Right lobe of liver (tissue), 6 donors: ENCODE results near the gene SSPN. TPM values are rescaled to one million over a fixed set of nuclear protein-coding genes. Genes with fewer than 3 reads are reported as not detected.

ENCODE experiments used
- ATAC-seq, 4 donors: fragments of 200-7000 bp; cut with Tn5 transposase; one replicate each; pipeline ENCODE4 v1.9.1; 2020; ENCODE audit warnings: mild to moderate bottlenecking in 4 of 4, moderate library complexity in 4 of 4
- DNase-seq, 3 donors: peaks; one replicate each; pipeline ENCODE4 v3.0.0-alpha.2; 2020
- H3K27ac ChIP-seq, 3 donors: fragments of 200-600 bp; one replicate each; pipeline ENCODE4 v1.8.0; 2022
- H3K27me3 ChIP-seq, 2 donors: fragments of 200-600 bp; one replicate each; pipeline ENCODE4 v1.8.0; 2022
- H3K36me3 ChIP-seq, 4 donors: fragments of 200-600 bp; sonication (generic) in 1 of 4; one replicate each; pipeline versions ENCODE4 v1.5.1 to v1.8.0; 2017 to 2022; ENCODE audit warnings: control low read depth in 1 of 4
- H3K4me1 ChIP-seq, 4 donors: fragments of 200-600 bp; sonication (generic) in 1 of 4; one replicate each; pipeline versions ENCODE4 v1.5.1 to v1.8.0; 2017 to 2022; ENCODE audit warnings: control low read depth in 1 of 4
- H3K4me3 ChIP-seq, 3 donors: fragments of 200-600 bp; one replicate each; pipeline ENCODE4 v1.8.0; 2022
- H3K9me3 ChIP-seq, 4 donors: fragments of 200-600 bp; sonication (generic) in 1 of 4; one replicate each; pipeline versions ENCODE4 v1.5.1 to v1.8.0; 2017 to 2022; ENCODE audit warnings: control low read depth in 1 of 4
- CTCF ChIP-seq, 4 donors: fragments of 200-600 bp in 3 of 4; fragments of 450-650 bp in 1 of 4; IDR thresholded peaks; one replicate each; pipeline versions ENCODE4 v1.5.1 to v1.8.0; 2016 to 2022; ENCODE audit warnings: antibody characterized with exemption in 4 of 4, mild to moderate bottlenecking in 2 of 4
- POLR2A ChIP-seq: fragments of 450-650 bp; IDR thresholded peaks from one replicate; pipeline ENCODE4 v1.6.1; 2017; ENCODE audit warnings: antibody characterized with exemption, mild to moderate bottlenecking
- WGBS: methylation state at CpG from one replicate; pipeline ENCODE4 v1.1.6; 2018; ENCODE audit warnings: low coverage, low lambda C conversion rate; ENCODE audit not compliant: insufficient coverage; ENCODE audit errors: missing lambda C conversion rate; 5-methylcytosine and 5-hydroxymethylcytosine counted together
- intact Hi-C, 2 donors: fragments of 100-400 bp; cut with DNase I; formaldehyde crosslinking; loops; one replicate each; pipeline versions ENCODE4 v1.11.2 to v1.14.1; 2022
- total RNA-seq, 6 experiments: library from RNA; depleted of rRNA in 2 of 6; stranded (reverse); fragments of >200 nt in 2 of 6; fragmentation: NEBNext Ultra II Directional in 3 of 6; extraction: Animal tissue kit (Norgen Biotek cat#: 25700) in 3 of 6; gene quantifications; one replicate each; pipeline versions ENCODE4 v1.1.0 to v1.2.4, GENCODE V29; 2016 to 2023
- donor health status: DM: no; HTN: yes; CAD: no.
- donor health status: DM: no; HTN: no; CAD: no.
- donor health status: DM: no; HTN: no; CAD: no.
- donor health status: DM: no; HTN: yes; CAD: no.
- donor health status: DM: no; HTN: yes; CAD: no.

Gene SSPN
- total RNA-seq, 6 experiments from 2014 or later, result 0.18 to 1.2 (median 0.54) TPM

DNA sequence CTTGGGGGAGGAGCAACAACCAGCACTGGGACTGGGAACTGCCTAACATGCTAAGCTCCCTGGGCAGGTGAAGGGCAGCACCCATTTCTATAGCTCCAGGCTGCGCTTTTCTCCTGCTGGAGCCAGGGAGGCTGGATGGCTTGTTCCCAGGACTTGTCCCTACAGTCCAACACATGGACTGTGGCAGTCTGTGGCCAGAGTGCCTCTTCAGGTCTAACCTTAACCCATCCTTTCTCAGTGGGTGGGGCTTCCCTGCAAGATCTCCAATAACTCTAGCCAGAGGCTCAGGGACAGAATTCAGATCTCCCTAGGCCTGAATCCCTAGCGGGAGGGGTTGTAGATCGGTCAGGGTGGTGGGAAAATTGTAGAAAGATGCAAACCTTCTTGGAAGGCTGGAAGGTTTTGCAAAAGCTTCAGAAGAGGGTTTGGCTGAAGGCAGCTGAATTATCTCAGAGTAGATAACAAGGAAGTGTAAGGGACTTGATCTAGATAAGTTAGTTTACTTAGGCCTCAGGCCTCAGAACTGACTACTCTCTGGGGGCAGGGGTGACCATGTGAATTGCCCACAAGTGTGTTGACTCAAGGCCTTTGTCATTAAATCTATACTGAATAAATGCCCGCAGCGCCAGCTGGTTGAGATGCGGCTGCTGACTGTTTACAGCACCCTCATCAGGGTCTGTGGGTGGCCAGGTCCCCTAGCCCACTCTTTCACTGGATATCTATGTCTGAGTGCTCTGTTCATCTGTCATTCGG is 60.7 kb downstream of the SSPN start:
- WGBS, result 81% methylated on average over 6 of the region's 7 CpGs
- no peak overlapping the region for H3K4me3 ChIP-seq
- intact Hi-C loops, result no loop called here

GRCh38 chr12:26264215-26264838 is 69.0 kb downstream of the SSPN start:
- TF ChIP-seq CTCF (IDR thresholded peaks at IDR 0.05) (no peak), POLR2A (no peak)
- H3K4me1 ChIP-seq, result peaks cover 0 to 5% (median 0%) of the 10 kb centered on the region in 4 donors
- DNase-seq (no peak), ATAC-seq (no peak)
- no peak overlapping the region for H3K27ac ChIP-seq
- no peaks in the 10 kb centered on the region for H3K27me3 ChIP-seq
- 74% methylated on average over 2 of the region's 2 CpGs for WGBS
- no peaks in the 10 kb centered on the region for H3K36me3 ChIP-seq
- no peaks in the 10 kb centered on the region for H3K9me3 ChIP-seq
- no peak overlapping the region for H3K4me3 ChIP-seq
- intact Hi-C loops, result no loop called here

More for the DNA sequence above, 60.7 kb downstream of the SSPN start:
- no peak for ATAC-seq
- DNase-seq, result no peak
- Histone ChIP-seq H3K4me1 (no peaks in the 10 kb centered on the region), H3K27me3 (no peaks in the 10 kb centered on the region), H3K36me3 (no peaks in the 10 kb centered on the region), H3K27ac (no peak overlapping the region), H3K9me3 (no peaks in the 10 kb centered on the region)
- TF ChIP-seq POLR2A (no peak), CTCF (IDR thresholded peaks at IDR 0.05) (no peak)

GRCh38 chr12:26265606-26266005 is 70.2 kb downstream of the SSPN start:
- no peaks in the 10 kb centered on the region for H3K27me3 ChIP-seq
- no peaks in the 10 kb centered on the region for H3K36me3 ChIP-seq
- H3K27ac ChIP-seq, result no peak overlapping the region
- DNase-seq (no peak), ATAC-seq (no peak)
- no peak for TF ChIP-seq POLR2A
- no peak for TF ChIP-seq CTCF (IDR thresholded peaks at IDR 0.05)
- no peak overlapping the region for H3K4me3 ChIP-seq
- intact Hi-C loops, result no loop called here
- no peaks in the 10 kb centered on the region for H3K9me3 ChIP-seq
- peaks cover 0 to 5% (median 0%) of the 10 kb centered on the region in 4 donors for H3K4me1 ChIP-seq

DNA sequence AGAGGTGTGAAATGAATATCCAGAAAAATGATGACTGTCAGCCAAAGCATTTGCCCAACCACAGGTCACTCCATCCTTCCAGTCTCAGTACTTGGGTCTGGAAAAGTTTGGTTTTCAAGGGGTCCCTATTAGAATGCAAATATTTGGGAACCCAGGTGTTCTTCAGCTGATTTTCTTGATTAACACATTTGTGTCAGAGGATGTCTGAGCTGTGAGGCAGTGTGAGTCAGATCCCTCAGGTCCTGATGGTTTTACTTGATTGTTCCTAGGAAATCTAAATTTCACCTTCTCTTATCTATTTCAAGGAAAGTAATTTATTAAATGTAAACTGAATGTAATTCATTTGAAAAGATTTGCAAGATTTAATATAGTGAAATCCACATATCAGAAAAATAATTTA is 71.5 kb downstream of the SSPN start:
- DNase-seq (no peak), ATAC-seq (no peak)
- TF ChIP-seq POLR2A (no peak), CTCF (IDR thresholded peaks at IDR 0.05) (no peak)
- Histone ChIP-seq H3K27ac (no peak overlapping the region), H3K4me1 (peaks cover 0 to 5% (median 0%) of the 10 kb centered on the region in 4 donors), H3K9me3 (no peaks in the 10 kb centered on the region), H3K27me3 (no peaks in the 10 kb centered on the region), H3K4me3 (no peak overlapping the region), H3K36me3 (no peaks in the 10 kb centered on the region)
- intact Hi-C loops, result no loop called here
